GM21447 (cell line): ENCODE data around the gene WDR90.

ENCODE experiments used
- ATAC-seq: cut with Tn5 transposase; IDR thresholded peaks from one replicate; pipeline ENCODE4 v1.9.1; 2021; ENCODE audit not compliant: unreplicated experiment

Gene WDR90

DNA sequence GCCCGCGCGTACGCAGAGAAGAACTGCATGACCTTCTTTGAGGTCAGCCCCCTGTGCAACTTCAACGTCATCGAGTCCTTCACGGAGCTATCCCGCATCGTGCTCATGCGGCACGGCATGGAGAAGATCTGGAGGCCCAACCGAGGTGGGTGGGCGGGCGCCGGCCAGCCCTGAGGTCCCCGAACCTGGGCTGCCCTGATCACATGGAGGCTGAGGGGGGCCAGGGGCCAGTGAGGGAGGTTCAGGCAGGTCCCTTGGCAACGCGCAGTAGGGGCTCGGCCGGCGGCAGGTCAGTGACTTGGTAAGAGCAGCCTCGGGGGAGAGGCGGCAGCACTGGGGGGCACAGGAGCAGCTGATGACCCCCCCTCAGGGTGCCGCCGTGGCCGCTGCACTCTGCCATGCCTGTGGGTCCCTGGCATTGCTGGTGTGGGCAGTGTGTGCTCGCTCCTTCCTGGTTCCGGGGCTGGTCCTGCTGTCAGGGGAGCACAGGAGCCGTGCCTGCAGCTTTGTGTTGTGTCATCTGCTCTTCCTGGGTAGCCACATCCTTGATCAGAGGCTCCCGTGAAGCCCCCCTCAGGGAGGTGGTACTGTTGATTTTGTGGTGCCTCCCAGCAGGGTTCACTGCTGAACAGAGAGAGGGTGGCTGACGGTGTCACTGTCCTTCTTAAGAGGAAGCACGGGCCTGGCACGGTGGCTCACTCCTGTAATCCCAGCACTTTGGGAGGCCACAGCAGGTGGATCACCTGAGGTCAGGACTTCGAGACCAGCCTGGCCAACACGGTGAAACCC lies 23.0 kb upstream of the WDR90 start:
- no peak for ATAC-seq

DNA sequence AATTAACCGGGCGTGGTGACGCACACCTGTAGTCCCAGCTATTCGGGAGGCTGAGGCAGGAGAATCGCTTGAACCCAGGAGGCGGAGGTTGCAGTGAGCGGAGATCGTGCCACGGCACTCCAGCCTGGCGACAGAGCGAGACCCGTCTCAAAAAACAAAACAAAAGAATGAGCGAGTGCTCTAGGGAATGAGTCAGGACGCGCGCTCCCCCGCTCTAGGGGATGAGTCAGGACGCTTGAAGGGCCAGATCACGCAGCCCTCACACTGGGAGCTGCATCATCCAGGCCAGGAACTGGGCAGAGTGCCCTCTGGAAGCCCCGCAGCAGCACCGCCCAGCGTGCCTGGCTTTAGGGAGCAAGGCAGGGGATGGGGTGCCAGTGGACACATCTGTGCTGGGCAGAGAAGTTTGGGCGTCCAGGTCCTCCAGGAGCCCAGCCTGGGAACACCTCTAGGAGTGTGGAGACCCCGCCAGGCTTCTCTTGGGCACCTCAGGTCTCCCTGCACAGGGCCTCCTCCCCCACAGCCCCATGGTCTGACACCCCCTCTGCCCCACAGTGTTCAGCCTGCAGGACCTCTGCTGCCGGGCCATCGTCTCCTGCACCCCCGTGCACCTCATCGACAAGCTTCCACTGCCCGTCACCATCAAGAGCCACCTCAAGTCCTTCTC lies 22.2 kb upstream of the WDR90 start:
- ATAC-seq, result no peak

GRCh38 chr16:627454-628239 lies 21.5 kb upstream of the WDR90 start:
- ATAC-seq, result no peak

- no peak for ATAC-seq
These were observed 20.7 kb upstream of the WDR90 start for GRCh38 chr16:628321-629061.

DNA sequence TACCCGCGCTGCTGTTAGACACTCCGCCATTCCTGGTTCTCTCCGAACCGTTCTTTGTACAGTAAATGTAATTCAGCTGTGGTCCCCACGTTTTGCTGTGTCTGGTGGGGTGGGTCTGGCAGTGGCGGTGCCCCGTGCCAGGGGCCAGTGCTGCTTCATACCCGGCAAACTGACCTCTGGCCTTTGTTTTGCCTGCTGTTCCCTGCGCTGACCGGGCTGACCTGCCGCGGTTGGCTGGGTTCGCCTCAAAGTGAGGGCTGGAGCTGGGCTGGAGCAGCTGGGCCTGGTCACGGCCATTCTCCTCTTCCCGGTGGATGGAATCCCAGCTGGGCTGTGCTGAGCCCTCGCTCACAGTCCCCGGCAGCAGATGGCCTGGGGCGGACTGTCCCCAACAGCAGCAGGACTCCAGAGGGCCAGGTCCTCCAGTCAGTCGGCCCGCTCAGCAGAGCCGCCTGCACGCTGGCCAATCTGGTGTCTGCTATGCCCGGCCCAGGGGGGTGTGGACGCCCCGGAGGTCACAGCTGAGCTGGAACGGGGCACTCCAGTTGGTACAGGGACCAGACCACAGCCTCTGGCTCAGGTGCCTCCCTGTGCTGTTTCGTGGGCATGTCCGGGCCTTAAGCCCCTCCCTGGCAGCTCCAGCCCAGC lies 19.9 kb upstream of the WDR90 start:
- no peak for ATAC-seq

DNA sequence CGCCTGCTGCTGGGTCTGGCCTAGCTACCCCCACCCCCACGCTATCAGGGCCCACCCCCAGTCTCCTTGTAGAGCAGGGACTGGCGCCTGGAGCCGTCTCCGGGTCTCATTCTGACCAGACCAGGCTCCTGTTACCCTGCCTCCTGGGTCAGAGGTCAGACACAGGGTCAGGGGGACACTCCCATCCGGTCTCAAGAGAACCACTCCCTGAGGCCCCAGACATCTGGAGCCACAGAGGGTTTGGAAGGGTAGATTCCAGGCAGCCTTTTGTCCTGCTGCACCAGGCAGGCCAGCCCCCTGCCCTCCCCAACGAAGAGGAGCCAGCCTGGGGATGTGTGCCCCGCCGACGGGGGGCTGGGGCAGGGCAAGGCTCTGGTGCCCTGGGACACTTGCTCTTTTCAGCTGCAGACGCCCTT lies 19.3 kb upstream of the WDR90 start:
- ATAC-seq, result no peak

DNA sequence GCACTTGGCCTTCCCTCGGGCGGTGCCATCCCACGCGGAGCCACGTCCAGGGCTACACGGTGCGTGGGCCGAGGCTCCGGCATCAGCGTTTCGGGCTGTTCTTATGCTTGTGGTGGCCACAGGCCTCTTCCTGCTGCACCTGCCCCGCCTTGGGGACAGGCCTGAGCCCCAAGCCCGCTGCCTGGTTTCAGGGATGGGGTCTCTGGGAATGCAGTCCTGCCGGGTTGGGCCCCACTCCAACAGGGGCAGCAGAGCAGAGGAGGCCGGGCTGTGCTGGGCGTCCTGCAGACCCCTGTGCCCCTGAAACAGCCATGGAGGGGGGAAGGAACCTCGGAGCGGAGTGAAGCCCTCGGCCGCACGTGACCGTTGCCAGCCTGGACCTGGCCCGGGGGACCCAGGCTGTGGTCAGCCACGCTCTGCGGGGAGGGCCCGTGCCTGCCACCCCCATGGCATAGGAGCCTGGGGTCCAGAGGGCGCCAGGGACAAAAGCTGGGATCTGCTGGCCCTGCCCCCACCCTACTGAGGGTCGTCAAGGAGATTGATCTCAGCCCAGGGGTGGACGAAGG lies 18.8 kb upstream of the WDR90 start:
- ATAC-seq, result no peak

DNA sequence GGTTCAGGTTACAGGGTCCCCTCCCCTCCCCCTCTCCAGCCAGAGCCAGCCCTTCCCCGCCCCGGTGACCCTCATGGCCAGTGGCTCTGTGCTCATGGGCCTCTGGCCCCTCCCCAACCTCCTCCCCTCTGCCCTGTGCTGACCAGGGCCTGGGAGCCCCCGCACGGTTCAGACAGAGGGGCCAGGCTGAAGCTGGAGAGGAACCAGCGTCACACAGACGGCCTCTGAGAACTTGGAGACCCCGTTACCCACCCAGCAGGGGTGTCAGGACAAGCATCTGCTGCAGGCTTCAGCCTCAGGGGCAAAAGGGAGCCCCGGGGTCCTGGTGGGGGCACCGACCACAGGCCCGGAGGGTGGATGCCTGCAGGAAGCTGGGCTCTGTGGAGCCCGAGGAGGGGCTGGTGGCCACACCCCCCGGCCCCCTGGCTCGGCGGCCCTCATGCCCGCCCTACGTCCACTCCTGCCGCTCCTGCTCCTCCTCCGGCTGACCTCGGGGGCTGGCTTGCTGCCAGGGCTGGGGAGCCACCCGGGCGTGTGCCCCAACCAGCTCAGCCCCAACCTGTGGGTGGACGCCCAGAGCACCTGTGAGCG lies 18.3 kb upstream of the WDR90 start, which contains the start of gene WFIKKN1:
Gene WFIKKN1 (plus strand): TSS at position 171 of the 591 bp plus-strand sequence. CDS start 269 bp downstream, at position 440.
- no peak for ATAC-seq

GRCh38 chr16:631808-632358 lies 17.3 kb upstream of the WDR90 start:
- ATAC-seq, result no peak

- ATAC-seq, result no peak
These were observed 16.5 kb upstream of the WDR90 start for GRCh38 chr16:632486-633335.

- ATAC-seq, result no peak
These were observed 15.7 kb upstream of the WDR90 start for GRCh38 chr16:633336-634050.

GRCh38 chr16:634051-634670 lies 15.0 kb upstream of the WDR90 start:
- ATAC-seq, result no peak

DNA sequence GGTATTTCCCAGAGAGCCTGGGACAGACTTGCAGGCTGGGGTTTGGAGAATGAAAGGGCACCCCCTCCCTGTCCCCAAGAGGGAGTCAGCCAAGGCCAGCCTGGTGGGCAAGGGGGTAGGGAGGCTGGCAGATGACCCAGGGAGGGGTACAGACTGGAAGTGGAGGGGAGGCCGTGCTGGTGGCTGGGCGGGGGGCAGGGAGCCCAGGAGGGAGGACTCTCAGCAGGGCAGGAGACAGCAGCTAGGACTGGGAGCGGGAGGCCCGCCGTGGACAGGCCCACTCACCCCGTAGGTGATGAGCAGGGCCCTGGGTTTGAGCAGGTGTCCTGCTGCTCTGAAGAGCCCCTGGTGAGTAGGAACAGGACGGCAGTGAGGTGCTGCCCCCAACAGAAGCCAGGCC lies 14.2 kb upstream of the WDR90 start:
- no peak for ATAC-seq

- ATAC-seq, result no peak
These were observed 13.5 kb upstream of the WDR90 start for GRCh38 chr16:635573-636205.

GRCh38 chr16:636206-637080 lies 12.7 kb upstream of the WDR90 start, which contains the start of gene METTL26:
Gene METTL26 (minus strand): TSS chr16:636305. CDS start chr16:636290, 15 bp downstream.
- ATAC-seq, result peak; percentile 61
